ENCODE results near the gene SPRYD3.
A peak's percentile ranks its signal among the peaks of the same experiment; 100 is the strongest.
"Not testable (repeated sequence)": the region's sequence is repeated elsewhere in the genome, so short reads cannot be mapped to it uniquely, and the experiment has no call there.

SPRYD3 gene

GRCh38 chr12:53042607-53043454, 36.4 kb downstream of the SPRYD3 start:
- Mint-ChIP-seq H3K4me3 (no peak overlapping the region), H3K9me3 (no peaks in the 10 kb centered on the region), H3K36me3 (peaks cover 8% of the 10 kb centered on the region), H3K27ac (peak overlapping the region; percentile 71), H3K27me3 (no peaks in the 10 kb centered on the region), H3K4me1 (peaks cover 22% of the 10 kb centered on the region)

DNA sequence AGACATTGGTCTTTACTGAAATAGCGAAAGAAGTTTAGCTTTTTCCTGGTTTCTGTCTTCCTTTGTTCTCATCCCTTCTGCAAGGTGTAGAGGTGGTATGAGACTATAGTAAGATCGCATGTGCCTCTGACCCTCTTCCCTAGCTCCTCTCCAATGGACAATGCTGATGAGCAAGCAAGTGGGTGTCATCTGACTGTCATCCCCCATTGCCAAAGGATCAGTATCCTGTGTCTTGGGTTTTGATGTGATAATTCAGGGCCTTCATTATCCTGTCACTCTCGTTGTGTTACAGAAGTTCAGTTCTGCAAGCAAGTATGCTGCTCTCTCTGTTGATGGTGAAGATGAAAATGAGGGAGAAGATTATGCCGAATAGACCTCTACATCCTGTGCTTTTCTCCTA, 39.3 kb downstream of the SPRYD3 start:
- no peaks in the 10 kb centered on the region for H3K9me3 Mint-ChIP-seq
- H3K36me3 Mint-ChIP-seq, result peaks cover 8% of the 10 kb centered on the region
- peaks cover 20% of the 10 kb centered on the region for H3K4me1 Mint-ChIP-seq
- no peaks in the 10 kb centered on the region for H3K27me3 Mint-ChIP-seq
- peak overlapping the region; percentile 78 for H3K27ac Mint-ChIP-seq
- no peak overlapping the region for H3K4me3 Mint-ChIP-seq

DNA sequence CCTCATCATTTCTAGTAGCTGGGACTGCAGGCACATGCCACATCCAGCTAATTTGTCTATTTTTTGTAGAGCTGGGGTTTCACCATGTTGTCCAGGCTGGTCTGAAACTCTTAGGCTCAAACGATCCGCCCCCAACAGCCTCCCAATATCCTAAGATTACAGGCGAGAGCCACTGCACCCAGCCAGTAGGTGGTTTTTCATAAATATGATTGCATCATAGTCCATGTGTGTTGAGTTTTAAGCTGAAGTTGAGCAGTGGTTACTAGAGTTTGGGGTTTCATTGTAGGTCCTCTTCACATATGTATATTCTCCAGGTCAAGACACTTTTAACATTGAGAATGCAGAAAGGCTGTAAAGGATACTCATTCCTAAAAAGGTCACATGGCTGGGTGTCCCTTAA, 42.4 kb downstream of the SPRYD3 start:
- peaks cover 13% of the 10 kb centered on the region for H3K36me3 Mint-ChIP-seq
- H3K4me3 Mint-ChIP-seq, result no peak overlapping the region
- no peaks in the 10 kb centered on the region for H3K9me3 Mint-ChIP-seq
- H3K27ac Mint-ChIP-seq, result no peak overlapping the region
- peaks cover 20% of the 10 kb centered on the region for H3K4me1 Mint-ChIP-seq
- no peaks in the 10 kb centered on the region for H3K27me3 Mint-ChIP-seq

DNA sequence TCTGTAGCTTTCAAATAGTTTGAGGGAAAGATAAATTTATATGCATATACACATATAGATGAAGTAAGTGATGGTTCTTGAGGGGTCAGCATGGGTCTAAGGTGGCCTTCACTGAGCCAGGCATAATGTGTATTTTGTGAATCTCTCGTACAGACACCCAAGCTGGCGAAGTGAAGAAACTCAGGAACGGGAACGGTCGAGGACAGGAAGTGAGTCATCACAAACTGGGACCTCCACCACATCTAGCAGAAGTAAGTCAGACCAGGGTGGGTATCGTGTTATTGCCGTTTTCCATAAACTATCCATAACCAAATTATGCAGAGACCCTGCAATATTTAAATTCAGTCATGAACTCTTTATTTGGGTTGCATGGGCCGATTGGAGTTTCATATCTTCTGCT, 44.7 kb downstream of the SPRYD3 start:
- peaks cover 17% of the 10 kb centered on the region for H3K36me3 Mint-ChIP-seq
- no peaks in the 10 kb centered on the region for H3K27me3 Mint-ChIP-seq
- H3K27ac Mint-ChIP-seq, result peak overlapping the region; percentile 47
- peaks cover 26% of the 10 kb centered on the region for H3K4me1 Mint-ChIP-seq
- H3K9me3 Mint-ChIP-seq, result no peaks in the 10 kb centered on the region
- H3K4me3 Mint-ChIP-seq, result no peak overlapping the region

GRCh38 chr12:53033832-53034231, 45.4 kb downstream of the SPRYD3 start:
- not testable (repeated sequence) for H3K27me3 Mint-ChIP-seq, H3K4me3 Mint-ChIP-seq, H3K9me3 Mint-ChIP-seq
- peaks cover 23% of the 10 kb centered on the region for H3K4me1 Mint-ChIP-seq
- H3K27ac Mint-ChIP-seq, result peak overlapping the region; percentile 27
- peaks cover 16% of the 10 kb centered on the region for H3K36me3 Mint-ChIP-seq

DNA sequence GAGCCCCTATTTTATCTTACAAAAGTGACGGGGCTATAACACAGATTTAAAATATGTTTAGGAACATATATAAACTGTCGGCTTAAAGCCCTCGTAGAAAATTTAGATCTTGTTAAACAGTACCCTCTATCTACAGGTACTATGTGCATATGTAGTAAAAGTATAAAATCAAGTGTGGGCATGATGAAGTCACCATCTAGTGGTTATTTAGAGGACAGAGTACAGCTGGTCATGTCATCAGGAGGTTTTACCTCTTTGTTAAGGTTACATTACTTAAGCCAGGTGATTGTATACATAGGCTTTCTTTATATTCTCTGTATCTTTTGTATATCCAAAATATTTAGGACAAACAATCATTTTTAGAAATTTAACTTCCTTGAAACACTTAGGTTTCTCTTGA, 47.6 kb downstream of the SPRYD3 start:
- H3K9me3 Mint-ChIP-seq, result no peaks in the 10 kb centered on the region
- H3K4me1 Mint-ChIP-seq, result peaks cover 6% of the 10 kb centered on the region
- no peaks in the 10 kb centered on the region for H3K27me3 Mint-ChIP-seq
- H3K36me3 Mint-ChIP-seq, result peaks cover 20% of the 10 kb centered on the region
- H3K4me3 Mint-ChIP-seq, result no peak overlapping the region
- H3K27ac Mint-ChIP-seq, result no peak overlapping the region

- Mint-ChIP-seq H3K36me3 (peaks cover 28% of the 10 kb centered on the region), H3K4me1 (peaks cover 12% of the 10 kb centered on the region)
- not testable (repeated sequence) for H3K27ac Mint-ChIP-seq, H3K27me3 Mint-ChIP-seq, H3K9me3 Mint-ChIP-seq, H3K4me3 Mint-ChIP-seq
These were observed 52.2 kb downstream of the SPRYD3 start for GRCh38 chr12:53027014-53027413.

DNA sequence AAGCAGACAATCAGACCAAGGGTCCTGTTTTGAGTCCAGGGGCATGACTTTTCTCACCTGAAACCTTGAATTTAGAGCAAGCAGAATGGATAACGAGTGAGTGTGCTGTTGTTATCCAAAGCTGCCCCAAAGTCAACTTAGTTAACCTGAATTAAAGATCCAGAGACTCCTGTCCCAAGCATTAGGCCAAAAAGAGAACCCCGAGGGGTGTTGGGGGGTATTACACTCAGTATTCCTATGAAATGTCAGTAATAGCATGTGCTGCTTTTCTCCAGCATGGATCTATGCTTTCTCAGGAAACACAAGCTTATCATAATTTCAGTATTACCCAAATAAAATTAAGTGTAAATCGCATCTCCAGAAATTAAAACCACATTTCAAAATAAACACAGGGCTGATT, 53.9 kb downstream of the SPRYD3 start:
- Mint-ChIP-seq H3K27ac (peak overlapping the region; percentile 67), H3K4me3 (no peak overlapping the region), H3K4me1 (peaks cover 7% of the 10 kb centered on the region), H3K36me3 (peaks cover 25% of the 10 kb centered on the region), H3K27me3 (no peaks in the 10 kb centered on the region), H3K9me3 (no peaks in the 10 kb centered on the region)

DNA sequence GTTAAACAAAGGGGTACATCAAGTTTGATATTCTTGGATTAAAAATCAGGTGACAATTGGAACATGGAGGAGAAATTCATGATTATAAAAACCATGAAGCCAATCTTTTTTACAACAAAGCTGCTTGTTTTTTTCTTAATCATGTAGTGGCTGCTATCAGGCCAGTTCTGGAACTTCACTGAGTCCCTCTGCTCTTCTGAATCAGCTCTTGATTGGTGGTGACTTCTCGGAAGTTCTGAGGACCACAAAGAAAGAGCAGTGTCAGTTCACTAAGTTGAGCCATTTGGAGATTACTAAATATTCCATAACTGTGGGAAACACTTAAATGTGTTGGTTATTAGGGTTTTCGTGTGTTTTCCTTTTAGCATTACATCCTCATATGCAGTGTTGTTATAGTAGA, 64.5 kb downstream of the SPRYD3 start:
- no peaks in the 10 kb centered on the region for H3K9me3 Mint-ChIP-seq
- peak overlapping the region; percentile 67 for H3K4me3 Mint-ChIP-seq
- H3K36me3 Mint-ChIP-seq, result peaks cover 21% of the 10 kb centered on the region
- peaks cover 54% of the 10 kb centered on the region for H3K4me1 Mint-ChIP-seq
- H3K27me3 Mint-ChIP-seq, result no peaks in the 10 kb centered on the region
- peak overlapping the region; percentile 1 for H3K27ac Mint-ChIP-seq

Data from activated naive CD4-positive, alpha-beta T cell treated with anti-CD3 and anti-CD28 coated beads, Interleukin-2, amount 50 U/mL, for 24 hours (primary cell).